GM12874 (cell line): ENCODE data around the gene BMP4.

Experiments
- TF ChIP-seq, protein P1 (sequence below): IDR thresholded peaks from 2 replicates; pipeline ENCODE4 v1.5.1; 2011; ENCODE audit warnings: low read depth, mild to moderate bottlenecking, control low read depth, low read length, moderate library complexity; ENCODE audit not compliant: insufficient read depth

Gene BMP4

DNA sequence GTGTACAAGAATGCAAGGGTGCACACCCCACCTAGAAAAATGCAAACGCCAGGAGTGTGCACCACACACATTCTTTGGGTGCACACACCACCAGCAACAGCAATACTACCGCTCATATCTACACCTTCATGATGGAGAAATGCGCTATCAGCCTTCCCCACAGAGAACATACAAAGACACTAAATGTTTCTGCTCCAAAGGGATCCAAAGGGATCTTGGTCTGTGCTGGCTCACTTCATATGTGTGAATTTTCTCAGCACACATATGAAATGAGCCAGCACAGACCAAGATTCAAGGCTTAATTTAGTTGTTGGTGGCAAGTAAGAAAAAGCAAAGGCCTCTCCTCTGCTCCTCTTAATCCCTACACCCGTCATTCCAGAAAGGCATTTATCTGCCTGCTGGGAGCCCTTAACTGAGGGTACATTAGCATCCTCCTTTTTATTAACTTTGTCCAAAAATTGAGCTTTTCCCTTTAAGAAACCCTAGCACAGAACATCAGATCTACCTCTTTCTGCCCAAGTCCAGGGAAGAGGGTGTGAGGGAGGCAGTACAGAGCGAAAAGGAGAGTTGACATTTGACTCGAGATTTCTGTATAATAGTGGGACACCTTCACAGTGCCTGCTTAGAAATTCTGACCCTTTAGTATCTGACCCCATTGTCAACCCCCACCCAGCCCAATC is 8.3 kb downstream of the BMP4 start:
- TF ChIP-seq, protein P1, sequence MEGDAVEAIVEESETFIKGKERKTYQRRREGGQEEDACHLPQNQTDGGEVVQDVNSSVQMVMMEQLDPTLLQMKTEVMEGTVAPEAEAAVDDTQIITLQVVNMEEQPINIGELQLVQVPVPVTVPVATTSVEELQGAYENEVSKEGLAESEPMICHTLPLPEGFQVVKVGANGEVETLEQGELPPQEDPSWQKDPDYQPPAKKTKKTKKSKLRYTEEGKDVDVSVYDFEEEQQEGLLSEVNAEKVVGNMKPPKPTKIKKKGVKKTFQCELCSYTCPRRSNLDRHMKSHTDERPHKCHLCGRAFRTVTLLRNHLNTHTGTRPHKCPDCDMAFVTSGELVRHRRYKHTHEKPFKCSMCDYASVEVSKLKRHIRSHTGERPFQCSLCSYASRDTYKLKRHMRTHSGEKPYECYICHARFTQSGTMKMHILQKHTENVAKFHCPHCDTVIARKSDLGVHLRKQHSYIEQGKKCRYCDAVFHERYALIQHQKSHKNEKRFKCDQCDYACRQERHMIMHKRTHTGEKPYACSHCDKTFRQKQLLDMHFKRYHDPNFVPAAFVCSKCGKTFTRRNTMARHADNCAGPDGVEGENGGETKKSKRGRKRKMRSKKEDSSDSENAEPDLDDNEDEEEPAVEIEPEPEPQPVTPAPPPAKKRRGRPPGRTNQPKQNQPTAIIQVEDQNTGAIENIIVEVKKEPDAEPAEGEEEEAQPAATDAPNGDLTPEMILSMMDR, result no peak

DNA sequence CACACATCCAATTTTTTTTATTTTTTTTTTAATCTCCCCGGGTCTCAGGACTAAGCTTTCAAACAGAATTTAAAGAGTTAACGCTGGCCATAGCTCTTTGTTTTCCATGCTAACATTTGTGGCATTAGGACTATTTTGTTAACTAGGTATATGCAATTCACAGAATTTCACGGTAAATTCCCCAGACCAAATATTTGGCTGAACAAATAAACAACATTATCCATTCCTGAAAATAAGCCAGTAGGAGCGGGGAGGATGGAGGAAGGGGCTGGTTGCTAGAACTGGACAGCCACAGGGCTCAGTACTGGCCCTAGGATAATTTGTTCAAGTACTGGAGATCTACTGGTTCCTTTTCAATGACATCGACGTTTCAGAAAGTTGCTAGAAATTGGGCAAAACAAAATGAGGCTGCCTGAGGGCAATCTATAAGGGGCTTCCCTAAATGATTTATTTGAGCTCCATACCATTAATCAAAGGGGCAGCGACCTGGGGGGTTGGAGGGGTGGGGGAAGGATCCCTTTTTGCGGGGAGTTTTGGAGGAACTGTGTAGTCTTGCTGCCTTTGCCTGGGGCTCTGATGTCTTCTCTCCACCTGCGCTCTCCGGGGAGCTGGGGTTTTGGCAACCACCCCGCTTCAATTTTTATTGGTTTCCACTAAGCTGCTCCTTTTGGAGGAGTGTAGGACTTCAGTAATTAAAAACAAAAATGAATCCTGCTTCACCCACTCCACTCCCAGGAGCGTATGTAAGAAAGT is 9.0 kb downstream of the BMP4 start:
- TF ChIP-seq, protein P1, result no peak

DNA sequence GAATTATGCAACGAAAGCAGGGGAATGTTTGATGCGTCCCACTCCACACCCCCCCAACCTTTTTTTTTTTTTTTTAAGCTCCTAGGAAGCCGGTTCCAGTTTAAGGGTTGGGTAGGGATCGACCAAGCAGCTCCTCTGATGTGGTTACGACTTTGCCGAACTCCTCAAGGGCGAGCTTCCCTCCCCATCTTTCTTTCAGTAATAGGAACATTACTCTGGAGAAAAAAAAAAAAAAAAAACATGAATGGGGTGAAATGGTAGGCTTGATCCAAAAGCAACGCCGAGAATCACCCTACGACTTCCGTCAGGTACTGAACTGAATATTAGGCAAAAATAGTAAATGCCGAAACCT is 9.6 kb downstream of the BMP4 start:
- TF ChIP-seq, protein P1, result no peak

DNA sequence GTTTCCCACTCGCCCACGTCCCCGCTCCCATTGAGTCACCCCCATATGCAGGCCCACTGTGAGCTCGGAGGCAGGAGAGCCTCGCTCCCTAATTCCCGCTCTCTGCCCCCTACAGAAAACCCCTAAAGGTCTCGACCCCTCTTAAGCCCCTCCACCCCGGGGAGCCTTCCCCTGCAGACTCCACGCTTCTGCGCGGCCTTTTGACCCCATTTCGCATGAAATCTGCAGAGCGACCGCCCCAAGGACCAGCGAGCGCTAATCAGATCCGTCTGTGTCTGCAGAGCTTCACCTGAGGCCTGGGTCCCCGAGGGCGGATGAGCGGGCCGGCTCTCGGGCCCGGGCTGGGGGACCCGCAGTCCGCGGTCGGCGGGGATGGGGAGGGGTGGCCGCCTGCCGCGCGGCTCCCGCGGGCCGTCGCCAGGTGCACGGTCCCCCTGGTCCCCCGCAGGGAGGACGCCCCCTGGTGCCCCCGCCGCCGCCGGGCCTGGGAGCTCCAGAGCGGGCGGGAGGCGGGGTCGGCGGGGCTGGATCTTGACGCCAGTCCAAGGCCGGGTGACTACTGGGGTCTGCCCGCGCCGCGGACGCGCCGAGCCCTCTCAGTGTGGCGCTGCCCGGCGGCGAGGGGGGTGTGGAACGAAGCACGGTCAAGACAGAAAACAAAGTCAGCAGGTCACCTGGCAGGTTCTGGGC is 10.1 kb downstream of the BMP4 start:
- TF ChIP-seq, protein P1, result no peak

DNA sequence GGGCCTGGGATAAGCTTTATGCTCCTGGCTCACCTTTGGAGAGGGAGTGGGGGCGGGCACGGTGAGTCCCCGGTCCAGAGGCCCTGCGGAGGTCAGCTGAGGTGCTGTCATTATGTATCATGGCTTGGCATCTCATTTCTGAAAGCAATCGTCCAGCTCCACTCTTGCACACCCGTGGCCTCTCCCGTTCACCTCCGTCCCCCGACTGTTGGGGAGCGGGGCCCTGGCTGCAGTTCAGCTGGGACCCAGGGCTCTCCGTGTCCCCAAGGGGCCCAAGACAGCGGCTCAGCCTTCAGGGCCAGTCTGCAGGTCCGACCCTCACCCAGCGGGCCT is 10.6 kb downstream of the BMP4 start:
- TF ChIP-seq, protein P1, result no peak

DNA sequence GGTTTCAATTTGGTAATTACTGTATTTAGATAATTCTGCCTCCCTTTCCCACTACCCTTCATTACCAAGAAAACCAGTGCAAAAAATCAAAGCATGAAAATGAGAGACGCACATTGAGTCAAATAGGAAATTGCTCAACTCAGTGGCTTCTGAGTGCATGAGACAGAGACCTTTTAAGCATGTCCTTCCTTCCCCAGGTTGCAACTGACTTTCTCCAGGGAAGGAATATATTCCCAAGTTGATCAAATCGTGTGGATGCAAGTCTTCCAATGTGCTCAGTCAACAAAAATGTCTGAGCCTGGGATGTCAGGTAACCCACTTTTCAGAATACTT is 12.9 kb downstream of the BMP4 start:
- TF ChIP-seq, protein P1, result no peak

DNA sequence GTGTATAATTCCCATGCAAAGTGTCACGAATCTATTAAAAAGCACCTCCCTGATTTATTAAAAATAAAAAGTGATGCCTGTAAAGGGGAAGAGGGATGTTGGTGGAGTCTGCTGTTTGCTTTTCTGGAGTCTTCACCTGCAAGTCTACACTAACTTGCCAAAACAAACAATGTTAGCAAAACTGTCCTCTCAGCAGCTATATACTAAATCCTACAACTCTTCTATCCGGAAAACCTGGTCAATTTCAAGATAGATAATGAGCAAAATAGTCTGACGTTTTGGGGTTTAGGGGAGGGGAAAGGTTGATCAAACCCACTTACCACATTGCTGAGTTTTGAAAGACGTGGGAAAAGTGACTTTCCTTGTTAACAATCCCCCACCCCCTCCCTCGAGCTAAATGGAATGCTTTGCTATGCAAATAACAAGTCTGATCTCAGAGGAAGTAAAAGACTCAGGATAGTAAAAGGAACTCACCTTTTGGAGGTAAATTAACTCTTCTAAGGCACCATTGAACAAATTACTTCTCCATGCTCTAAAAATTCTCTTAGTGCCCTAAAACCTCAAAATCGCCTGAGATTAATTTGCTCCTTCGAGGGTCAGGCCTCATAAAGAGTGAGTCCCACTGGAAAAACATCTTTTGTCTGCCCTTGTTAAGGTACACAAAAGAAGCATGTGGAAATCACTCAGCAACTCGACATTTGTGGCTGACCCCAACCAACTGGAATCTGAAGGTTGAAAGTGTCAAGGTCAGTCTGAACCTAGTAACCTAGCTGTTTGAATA is 13.5 kb downstream of the BMP4 start:
- TF ChIP-seq, protein P1, result no peak
